Endothelial cell of umbilical vein (primary cell): Measurements from ENCODE around the gene TNFAIP8. TPM values are rescaled to one million over a fixed set of nuclear protein-coding genes. Genes with fewer than 3 reads are reported as not detected.

Source experiments
- BruUV-seq: library from RNA; stranded (reverse); fragments of 400-500 nt; replicated peaks from 2 replicates; lab custom pipeline; 2021; lab: Mats Ljungman, UMichigan
- CTCF ChIA-PET: fragments of 300-600, 350-600 bp; sonication (Branson Sonifier 250); formaldehyde crosslinking; loops from one replicate; lab custom pipeline; 2021; ENCODE audit warnings: antibody characterized with exemption, inconsistent platforms; lab: Charles Lee
- POLR2A ChIA-PET: fragments of 300-600, 350-600 bp; sonication (Branson Sonifier 250); formaldehyde crosslinking; loops from one replicate; lab custom pipeline; 2021; ENCODE audit warnings: antibody characterized with exemption, inconsistent platforms; lab: Charles Lee
- DNase-seq: peaks from one replicate; pipeline ENCODE4 v3.0.0-alpha.2; 2011; ENCODE audit warnings: low read depth, low spot score
- FAIRE-seq: peaks from 2 replicates; lab custom pipeline; 2011; peaks lifted over from hg19 to GRCh38; lab: Jason Lieb, UNC
- H2AFZ ChIP-seq: 2 replicates; pipeline ENCODE4 v1.6.0; 2012; ENCODE audit warnings: low read depth, low read length, control low read depth, inconsistent platforms
- H3K27ac ChIP-seq: 2 replicates; pipeline ENCODE4 v1.5.1; 2011; ENCODE audit warnings: low read depth, mild to moderate bottlenecking, control low read depth, low read length, moderate library complexity; ENCODE audit not compliant: insufficient read depth
- H3K27me3 ChIP-seq, 2 experiments: 2 replicates each; pipeline versions ENCODE4 v1.6.0 to v1.6.1; 2011; ENCODE audit warnings: low read length in 2 of 2, mixed read lengths in 1 of 2; ENCODE audit not compliant: control insufficient read depth in 2 of 2, insufficient read depth in 2 of 2
- H3K36me3 ChIP-seq, 2 experiments: 2 replicates in 1 of 2; 3 replicates in 1 of 2; pipeline ENCODE4 v1.5.1; 2011; ENCODE audit warnings: low read length in 2 of 2, mild to moderate bottlenecking in 1 of 2, moderate library complexity in 1 of 2; ENCODE audit not compliant: control insufficient read depth in 2 of 2, insufficient read depth in 2 of 2; ENCODE audit errors: extremely low read depth in 1 of 2
- H3K4me1 ChIP-seq: 3 replicates; pipeline ENCODE4 v1.5.1; 2011; ENCODE audit warnings: mild to moderate bottlenecking, low read length; ENCODE audit not compliant: control insufficient read depth, insufficient read depth; ENCODE audit errors: extremely low read depth
- H3K4me2 ChIP-seq: 2 replicates; pipeline ENCODE4 v1.6.1; 2011; ENCODE audit warnings: low read length, control low read depth, mixed read lengths; ENCODE audit not compliant: insufficient read depth
- H3K4me3 ChIP-seq, 3 experiments: fragments of 200-600 bp in 1 of 3; sonication (generic), shearing (Covaris generic) in 1 of 3; replicated peaks in 1 of 3; 2 replicates each; pipeline ENCODE4 v1.5.1; 2011 to 2016; ENCODE audit warnings: control low read depth in 3 of 3, low read length in 3 of 3, mild to moderate bottlenecking in 2 of 3, inconsistent platforms in 1 of 3, low read depth in 1 of 3, moderate library complexity in 1 of 3; ENCODE audit not compliant: insufficient read depth in 1 of 3
- H3K79me2 ChIP-seq: 2 replicates; pipeline ENCODE4 v1.6.0; 2012; ENCODE audit warnings: low read length, inconsistent platforms; ENCODE audit not compliant: control insufficient read depth, insufficient read depth
- H3K9ac ChIP-seq: replicated peaks from 2 replicates; pipeline ENCODE3; 2011; ENCODE audit warnings: low read length, control low read depth; ENCODE audit not compliant: insufficient read depth; ENCODE audit errors: extremely low read depth
- H3K9me1 ChIP-seq: replicated peaks from 3 replicates; pipeline ENCODE4 v1.6.0; 2011; ENCODE audit warnings: mild to moderate bottlenecking, low read length; ENCODE audit not compliant: control insufficient read depth, insufficient read depth; ENCODE audit errors: extremely low read depth
- H3K9me3 ChIP-seq: replicated peaks from 2 replicates; pipeline ENCODE4 v1.5.1; 2012; ENCODE audit warnings: low read length, inconsistent platforms; ENCODE audit not compliant: control insufficient read depth, insufficient read depth
- H4K20me1 ChIP-seq: replicated peaks from 2 replicates; pipeline ENCODE3; 2011; ENCODE audit warnings: mild to moderate bottlenecking, low read length; ENCODE audit not compliant: control insufficient read depth, insufficient read depth; ENCODE audit errors: extremely low read depth
- EZH2 ChIP-seq: IDR thresholded peaks from 2 replicates; pipeline ENCODE4 v1.6.1; 2012; ENCODE audit warnings: borderline replicate concordance, low read depth, mild to moderate bottlenecking, moderate library complexity, low read length, inconsistent platforms; ENCODE audit not compliant: severe bottlenecking
- FOS ChIP-seq: IDR thresholded peaks from 2 replicates; pipeline ENCODE4 v1.6.1; 2011; ENCODE audit warnings: mild to moderate bottlenecking, low read length, moderate library complexity, borderline replicate concordance; ENCODE audit not compliant: insufficient read depth
- JUN ChIP-seq: IDR thresholded peaks from 2 replicates; pipeline ENCODE4 v1.6.1; 2011; ENCODE audit warnings: borderline replicate concordance, low read depth; ENCODE audit not compliant: insufficient read length, insufficient read depth
- MYC ChIP-seq: IDR thresholded peaks from one replicate; pipeline ENCODE4 v1.6.1; 2011; ENCODE audit warnings: mild to moderate bottlenecking, low read depth, low read length
- POLR2A ChIP-seq: IDR thresholded peaks from 2 replicates; pipeline ENCODE4 v1.6.1; 2012; ENCODE audit warnings: low read depth, mild to moderate bottlenecking, control low read depth, low read length
- POLR2AphosphoS5 ChIP-seq: IDR thresholded peaks from 2 replicates; pipeline ENCODE4 v1.6.1; 2012; ENCODE audit warnings: low read depth, mild to moderate bottlenecking, control low read depth, low read length, moderate library complexity; ENCODE audit not compliant: insufficient read depth
- dilution Hi-C: fragments of 300-500 bp; cut with MboI; formaldehyde crosslinking; loops from one replicate; pipeline ENCODE4 v1.15.0; 2019; ENCODE audit warnings: low sequenced_read_pairs; ENCODE audit not compliant: extremely low pct_ligation_motif_present
- intact Hi-C: fragments of 100-400 bp; cut with micrococcal nuclease; formaldehyde crosslinking; loops from one replicate; pipeline ENCODE4 v1.10.0; 2022
- polyA plus RNA-seq, 4 experiments: library from polyadenylated mRNA; depleted of rRNA in 3 of 4; stranded (reverse) in 3 of 4; unstranded in 1 of 4; fragments of >200 nt; gene quantifications; 2 replicates each; pipeline versions ENCODE4 v1.2.1 to v1.2.3, GENCODE V29; 2011 to 2012; ENCODE audit warnings: missing spikeins in 1 of 4
- total RNA-seq: library from RNA; stranded (reverse); gene quantifications from 2 replicates; pipeline ENCODE4 v1.2.3, GENCODE V29; 2021
- TF ChIP-seq, protein P1 (sequence below), 2 donors: IDR thresholded peaks; 1 replicate in 1 of 2; 2 replicates in 1 of 2; pipeline ENCODE4 v1.5.1; 2011; ENCODE audit warnings: low read length in 2 of 2, mild to moderate bottlenecking in 2 of 2, moderate library complexity in 2 of 2, control low read depth in 1 of 2, inconsistent platforms in 1 of 2, low read depth in 1 of 2; ENCODE audit not compliant: insufficient read depth in 1 of 2; ENCODE audit errors: extremely low read depth in 1 of 2

TNFAIP8 gene
- total and polyA plus RNA-seq, 2 donors (not counting 3 experiments of a cell fraction or from before 2014, with no cell fraction given), result 4.7 to 7.4 TPM

- Histone ChIP-seq H3K27me3 (no peaks in the 10 kb centered on the region), H3K4me2 (no peak overlapping the region), H4K20me1 (no peaks in the 10 kb centered on the region), H3K79me2 (no peaks in the 10 kb centered on the region), H3K4me3 (no peak overlapping the region), H2AFZ (no peak overlapping the region), H3K9ac (no peak overlapping the region), H3K9me1 (no peaks in the 10 kb centered on the region), H3K9me3 (no peaks in the 10 kb centered on the region), H3K4me1 (no peaks in the 10 kb centered on the region), H3K27ac (no peak overlapping the region), H3K36me3 (no peaks in the 10 kb centered on the region)
- dilution Hi-C loops, result no loop called here
- CTCF ChIA-PET, result interaction anchor here (0.8 to 5.0 kb wide), 6 partner anchors 12 to 348 kb away, joined by 3 to 34 read pairs (median 5); partner anchors contain the start of gene DTWD2
- no TSS peak for BruUV-seq
- FAIRE-seq (no peak), DNase-seq (no peak)
- intact Hi-C loops, result no loop called here
- TF ChIP-seq MYC, result no peak
- no peak for TF ChIP-seq JUN
- TF ChIP-seq POLR2AphosphoS5, result no peak
- TF ChIP-seq EZH2, result no peak
- TF ChIP-seq POLR2A, result no peak
- no peak for TF ChIP-seq FOS
- TF ChIP-seq, protein P1, sequence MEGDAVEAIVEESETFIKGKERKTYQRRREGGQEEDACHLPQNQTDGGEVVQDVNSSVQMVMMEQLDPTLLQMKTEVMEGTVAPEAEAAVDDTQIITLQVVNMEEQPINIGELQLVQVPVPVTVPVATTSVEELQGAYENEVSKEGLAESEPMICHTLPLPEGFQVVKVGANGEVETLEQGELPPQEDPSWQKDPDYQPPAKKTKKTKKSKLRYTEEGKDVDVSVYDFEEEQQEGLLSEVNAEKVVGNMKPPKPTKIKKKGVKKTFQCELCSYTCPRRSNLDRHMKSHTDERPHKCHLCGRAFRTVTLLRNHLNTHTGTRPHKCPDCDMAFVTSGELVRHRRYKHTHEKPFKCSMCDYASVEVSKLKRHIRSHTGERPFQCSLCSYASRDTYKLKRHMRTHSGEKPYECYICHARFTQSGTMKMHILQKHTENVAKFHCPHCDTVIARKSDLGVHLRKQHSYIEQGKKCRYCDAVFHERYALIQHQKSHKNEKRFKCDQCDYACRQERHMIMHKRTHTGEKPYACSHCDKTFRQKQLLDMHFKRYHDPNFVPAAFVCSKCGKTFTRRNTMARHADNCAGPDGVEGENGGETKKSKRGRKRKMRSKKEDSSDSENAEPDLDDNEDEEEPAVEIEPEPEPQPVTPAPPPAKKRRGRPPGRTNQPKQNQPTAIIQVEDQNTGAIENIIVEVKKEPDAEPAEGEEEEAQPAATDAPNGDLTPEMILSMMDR (IDR thresholded peaks at IDR 0.05; ENCODE audit: extremely low read depth in 1 of 2, insufficient read depth in 1 of 2, low read depth in 1 of 2, low read length in 2 of 2), result no peak
- POLR2A ChIA-PET, result no interaction called here
These were observed 19.6 kb upstream of the TNFAIP8 start for GRCh38 chr5:119336262-119336661.
